HG03097 (cell line): ENCODE data around the gene OTUB2.
A peak's percentile ranks its signal among the peaks of the same experiment; 100 is the strongest.

Source experiments
- ATAC-seq: cut with Tn5 transposase; IDR thresholded peaks from one replicate; pipeline ENCODE4 v1.9.1; 2021; ENCODE audit not compliant: unreplicated experiment, low FRiP score

OTUB2 gene

DNA sequence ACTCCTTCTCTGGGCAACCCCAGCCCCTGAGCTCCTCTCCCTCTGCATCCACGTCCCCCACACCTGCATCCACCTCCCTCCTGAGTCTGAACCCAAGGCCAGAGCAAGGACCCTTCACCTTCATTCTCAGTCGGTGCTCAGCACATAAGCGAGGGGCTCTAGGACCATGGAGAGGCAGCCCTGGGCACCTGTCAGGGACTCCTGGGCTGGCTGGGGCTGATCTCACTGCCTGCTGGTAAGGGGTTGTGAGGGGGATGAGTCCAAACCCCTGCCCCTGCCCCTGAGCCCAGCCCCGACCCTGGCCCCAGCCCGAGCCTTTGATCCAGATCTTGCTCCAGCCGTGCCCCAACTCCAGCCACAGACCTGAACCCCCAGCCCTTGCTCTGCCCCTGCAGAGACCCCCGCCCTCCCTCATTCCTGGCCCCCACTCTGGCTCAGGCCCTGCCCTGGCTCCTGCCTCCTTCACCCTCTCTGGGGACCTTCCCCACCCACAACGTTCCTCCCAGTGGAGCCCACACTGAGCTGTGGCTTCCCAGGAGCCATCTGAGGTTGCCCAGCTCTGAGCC, 29.9 kb upstream of the OTUB2 start:
- no peak for ATAC-seq

DNA sequence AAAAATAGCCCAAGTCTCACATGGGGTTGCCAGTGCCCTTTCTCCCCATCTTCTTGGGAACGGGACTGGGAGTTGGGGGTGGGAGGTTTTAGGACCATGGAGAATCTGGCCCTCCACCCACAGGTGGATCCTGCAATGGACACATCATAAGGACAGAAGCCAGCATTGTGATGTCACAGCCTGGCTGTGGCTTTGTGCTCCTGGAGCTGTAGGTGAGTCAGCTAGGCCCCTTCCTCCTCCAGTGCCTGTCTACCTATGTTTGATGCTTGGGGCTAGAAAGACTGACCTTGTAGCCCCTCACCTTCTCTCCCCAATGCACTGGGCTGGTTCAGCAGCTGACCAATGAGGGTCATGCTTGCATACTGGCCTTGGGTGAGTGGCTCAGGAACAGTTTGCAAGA, 29.1 kb upstream of the OTUB2 start, which contains the start of gene CCDC197:
Gene CCDC197 (plus strand): TSS at position 220 of the 400 bp plus-strand sequence. CDS start 831 bp downstream, outside the sequence.
- ATAC-seq: no peak

DNA sequence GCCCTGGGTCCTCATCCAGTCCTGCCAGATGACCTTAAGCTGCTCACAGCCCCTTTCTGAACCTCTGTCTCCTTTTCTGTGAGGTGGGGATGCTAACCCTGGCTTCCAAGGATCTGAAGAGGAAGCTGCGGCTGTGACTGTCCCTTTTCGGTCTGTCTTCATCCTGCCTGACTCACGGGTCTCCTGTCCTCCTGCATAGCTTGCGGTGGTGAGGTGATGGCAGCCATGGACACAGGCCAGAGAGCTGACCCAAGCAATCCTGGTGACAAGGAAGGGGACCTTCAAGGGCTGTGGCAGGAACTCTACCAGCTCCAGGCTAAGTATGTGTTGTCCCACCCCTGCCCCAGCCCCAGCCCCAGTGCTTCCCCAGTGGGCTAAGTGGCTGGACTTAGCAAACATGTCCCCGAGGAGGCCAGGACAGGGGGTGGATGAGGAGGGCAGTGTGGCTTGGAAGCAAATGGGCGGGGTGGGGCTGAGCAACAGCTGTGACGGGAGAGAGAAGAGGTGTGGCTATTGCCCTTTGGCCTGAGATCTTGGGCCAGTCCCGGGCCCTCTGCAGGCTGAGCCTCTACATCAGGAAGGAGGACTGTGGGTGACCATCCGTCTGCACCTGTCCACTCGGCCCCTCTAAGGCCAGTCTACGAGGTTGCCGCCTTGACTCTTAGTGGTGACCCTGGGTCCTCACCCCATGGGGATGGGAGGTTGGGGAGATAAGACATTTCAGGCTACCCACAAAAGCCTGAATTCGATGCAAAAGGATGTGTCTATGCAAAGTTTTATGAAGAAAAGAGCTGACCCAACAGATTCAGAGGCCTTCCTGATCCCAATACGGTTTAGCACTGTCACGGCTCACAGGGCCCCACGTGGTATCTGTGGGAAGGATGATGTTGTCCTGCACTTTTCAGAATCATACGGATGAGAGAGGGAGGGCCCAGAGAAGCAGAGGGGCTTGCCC, 27.9 kb upstream of the OTUB2 start:
- no peak for ATAC-seq

DNA sequence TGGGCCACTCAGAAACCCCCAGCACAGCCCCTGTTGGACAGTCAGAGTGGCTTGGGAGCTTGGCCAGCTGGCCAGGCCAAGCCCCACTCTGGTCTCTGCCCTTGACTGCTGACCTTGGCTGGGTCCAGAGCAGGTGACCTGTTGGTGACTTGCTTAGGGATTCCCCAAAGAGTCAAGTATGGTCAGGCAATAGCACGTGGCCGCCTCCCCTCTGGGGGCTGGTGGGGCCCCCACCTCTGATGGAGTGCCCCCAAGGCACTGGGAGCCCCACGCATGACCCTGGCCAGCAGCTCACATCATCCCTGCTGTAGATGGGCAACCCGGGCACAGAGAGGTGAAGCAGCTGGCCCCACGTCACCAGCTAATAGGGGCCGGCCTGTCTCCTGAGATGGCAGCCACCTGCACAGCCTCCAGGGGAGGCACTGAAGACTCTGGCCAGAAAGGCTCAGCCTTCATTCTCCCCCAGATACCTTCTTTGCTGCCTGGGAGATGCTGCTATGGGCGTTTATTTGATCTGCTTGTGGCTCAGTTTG, 27.2 kb upstream of the OTUB2 start:
- no peak for ATAC-seq

DNA sequence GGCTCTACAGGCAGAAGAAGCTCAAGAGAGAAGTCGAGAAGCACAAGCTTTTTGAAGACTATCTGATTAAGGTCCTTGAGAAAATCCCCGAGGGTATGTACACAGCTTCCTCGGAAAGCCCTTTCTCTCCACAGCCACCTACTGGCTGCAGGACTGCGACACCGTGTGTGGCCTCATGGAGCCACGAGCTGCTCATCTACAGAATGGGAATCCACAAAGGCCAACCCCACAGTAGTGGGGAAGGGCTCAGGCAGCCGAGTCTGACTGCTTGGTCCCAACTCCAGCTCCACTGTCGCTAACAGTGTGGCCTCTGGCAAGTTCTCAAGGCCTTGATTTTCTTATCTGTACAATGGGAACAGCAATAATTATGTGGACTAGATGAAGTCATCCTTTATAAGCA, 26.6 kb upstream of the OTUB2 start:
- no peak for ATAC-seq

DNA sequence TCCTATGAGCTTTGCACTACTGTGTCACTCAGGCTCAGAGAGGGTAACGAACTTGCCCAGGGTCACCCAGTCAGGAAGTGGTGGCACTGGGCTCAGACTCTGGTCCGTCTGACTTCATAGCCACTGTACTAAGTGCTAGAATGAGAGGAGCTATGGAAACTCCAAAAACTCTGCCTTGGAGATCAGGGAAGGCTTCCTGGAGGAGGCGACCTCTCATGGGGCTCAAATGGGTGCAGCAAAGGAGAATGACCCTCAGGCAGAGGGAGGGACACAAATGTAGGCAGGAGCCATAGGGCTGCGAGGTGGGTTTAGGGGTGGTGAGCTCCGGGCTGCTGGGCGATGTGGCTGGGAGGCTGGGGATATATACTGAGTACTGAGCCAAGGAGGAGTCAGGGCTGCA, 25.9 kb upstream of the OTUB2 start:
- ATAC-seq: no peak

DNA sequence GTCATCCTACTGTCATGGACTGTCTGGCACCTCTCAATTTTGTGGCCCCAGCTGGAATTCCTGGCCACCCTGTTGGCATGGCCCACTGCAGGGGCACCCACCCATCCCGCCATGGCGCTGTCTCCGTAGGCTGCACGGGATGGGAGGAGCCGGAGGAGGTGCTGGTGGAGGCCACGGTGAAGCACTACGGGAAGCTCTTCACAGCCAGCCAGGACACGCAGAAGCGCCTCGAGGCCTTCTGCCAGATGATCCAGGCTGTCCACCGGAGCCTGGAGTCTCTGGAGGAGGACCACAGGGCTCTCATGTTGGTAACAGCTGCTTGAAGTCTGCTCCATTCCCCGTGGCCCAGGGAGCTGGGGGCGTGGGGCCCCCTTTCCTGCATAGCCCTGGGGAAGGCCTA, 25.1 kb upstream of the OTUB2 start:
- ATAC-seq: no peak

DNA sequence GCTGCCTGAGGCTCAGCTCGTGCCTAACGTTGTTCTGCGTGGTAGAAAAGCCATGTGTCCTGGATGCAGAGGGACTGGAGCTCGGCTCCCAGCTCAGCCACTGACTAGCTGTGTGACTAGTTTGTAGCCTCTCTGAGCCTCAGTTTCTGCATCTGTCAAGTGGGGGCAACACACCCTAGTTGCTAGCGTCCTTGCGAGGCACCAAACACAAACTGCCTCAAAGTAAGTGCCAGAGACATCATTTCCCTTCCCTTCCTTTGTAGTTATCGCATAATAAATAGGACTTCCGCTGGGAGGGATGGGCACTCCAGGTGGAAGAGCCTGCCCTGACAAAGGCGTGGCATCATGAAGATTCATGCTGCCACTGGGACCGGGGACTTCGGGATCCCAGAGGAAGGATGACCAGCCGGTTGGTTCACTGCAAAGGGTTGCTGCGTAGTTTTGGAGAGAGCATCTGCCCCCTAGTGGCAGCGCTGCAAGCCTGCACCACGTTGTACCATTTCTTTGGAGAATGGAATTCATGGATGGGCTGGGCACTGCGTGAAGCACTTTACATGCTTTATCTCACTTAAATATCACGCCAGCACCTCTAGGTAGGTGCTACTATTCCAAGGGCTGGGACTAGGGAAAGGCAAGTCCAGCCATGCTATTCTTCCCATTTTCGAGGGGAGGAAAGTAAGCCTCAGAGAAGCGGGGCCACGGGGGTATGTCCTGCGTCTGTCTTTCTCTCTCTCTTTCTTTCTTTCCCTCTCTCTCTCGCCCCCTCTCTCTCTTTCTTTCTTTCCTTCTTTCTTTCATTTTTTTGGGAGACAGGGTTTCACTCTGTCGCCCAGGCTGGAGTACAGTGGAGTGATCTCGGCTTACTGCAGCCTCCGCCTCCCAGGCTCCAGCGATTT, 24.4 kb upstream of the OTUB2 start:
- ATAC-seq: peak; percentile 66

DNA sequence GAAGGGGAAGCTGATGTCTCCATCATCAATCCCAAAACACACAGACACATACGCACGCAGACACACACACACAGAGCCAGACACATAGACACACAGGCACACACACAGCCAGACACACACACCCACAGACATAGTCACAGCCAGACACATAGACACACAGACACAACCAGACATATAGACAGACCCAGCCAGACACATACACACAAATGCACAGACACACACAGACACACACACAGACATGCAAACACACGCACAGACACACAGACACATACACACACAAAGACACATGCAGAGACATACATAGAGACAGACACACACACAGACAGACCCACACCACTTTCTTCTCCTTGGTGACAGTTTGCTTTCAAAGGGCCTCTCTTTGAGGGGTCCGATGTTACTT, 22.7 kb upstream of the OTUB2 start:
- ATAC-seq: no peak

DNA sequence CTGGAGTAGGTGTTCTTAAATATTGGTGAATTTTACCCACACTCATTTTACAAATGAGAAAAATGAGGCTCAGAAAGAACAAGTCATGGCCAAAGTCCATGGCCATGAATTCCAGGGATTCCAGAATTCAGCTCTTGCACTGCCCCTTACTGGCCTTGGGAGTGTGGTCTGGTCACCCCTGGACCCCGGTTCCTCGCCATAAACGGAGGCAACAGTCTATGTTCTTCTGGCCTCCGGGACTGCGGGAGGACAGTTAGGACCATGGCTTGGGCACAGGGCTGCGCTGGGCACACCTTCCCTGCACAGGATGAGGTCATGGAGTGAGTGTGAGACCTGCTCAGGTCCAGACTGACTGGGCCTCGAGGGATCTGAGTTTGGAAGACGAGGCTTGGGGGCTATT, 22.1 kb upstream of the OTUB2 start:
- ATAC-seq: no peak

DNA sequence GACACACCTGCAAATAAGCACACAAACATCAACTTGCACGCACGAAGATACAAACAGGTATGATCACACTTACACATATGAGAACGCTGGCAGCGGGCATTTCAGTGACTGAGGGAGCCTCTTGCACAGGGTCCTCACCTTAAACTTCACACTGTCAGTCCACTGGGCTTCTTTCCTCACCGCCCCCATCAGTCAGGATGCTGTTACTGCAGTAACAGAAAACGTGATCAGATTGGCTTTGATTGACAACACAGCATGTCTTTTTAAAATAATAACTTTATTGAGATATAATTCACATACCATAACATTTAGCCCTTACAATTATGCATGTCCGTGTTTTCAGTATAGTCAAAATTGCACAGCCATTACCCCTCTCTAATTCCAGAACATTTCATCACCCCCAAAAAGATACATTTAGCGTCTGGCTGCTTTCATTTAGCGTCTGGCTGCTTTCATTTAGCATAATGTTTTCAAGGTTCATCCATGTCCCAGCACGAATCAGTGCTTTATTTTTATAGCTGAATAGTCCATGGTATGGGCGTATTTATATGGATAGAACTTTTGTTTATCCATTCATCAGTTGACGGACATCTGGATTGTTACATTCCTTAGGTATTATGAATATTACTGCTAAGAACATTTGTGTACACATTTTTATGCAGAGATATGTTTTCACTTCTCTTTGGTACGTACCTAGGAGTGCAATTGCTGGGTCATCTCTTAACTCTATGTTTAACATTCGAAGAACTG, 20.6 kb upstream of the OTUB2 start:
- no peak for ATAC-seq

DNA sequence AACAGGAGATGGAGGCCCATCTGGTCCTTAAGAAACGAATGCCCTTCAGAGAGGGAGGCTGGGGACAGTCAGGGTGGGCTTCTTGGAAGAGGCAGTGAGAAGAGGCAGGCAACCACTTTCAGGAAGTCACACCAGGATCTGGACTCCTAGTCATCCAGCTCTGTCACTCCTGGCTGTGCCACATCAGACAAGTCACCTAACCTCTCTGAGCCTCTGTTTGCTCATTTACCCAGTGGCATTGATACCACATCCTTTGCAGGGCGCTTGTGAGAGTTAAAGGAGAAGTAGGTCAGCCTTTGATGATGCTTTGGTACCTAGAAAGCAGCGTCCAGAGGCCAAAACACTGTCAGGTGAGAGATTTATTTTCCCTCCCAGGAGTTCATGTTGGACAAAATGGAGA, 17.9 kb upstream of the OTUB2 start:
- no peak for ATAC-seq

DNA sequence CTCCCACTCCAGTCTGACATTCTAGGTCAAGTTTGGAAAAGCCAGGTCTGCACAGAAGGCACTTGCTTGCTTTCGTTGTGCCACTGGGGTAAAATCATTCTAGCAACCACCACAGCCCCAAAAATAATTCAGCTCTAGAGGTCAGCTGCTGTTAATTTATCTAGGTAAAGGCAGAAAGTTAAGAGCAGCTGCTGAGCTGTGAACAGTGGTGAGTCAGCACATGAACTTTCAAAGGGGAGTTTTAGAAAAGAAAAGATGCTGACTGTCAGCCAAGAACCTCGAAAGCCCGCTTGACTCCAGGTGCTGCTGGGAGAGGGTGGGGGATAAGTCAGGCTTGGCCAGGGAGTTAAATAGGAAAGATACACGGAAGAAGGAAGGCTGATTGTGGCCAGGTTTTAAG, 16.4 kb upstream of the OTUB2 start:
- ATAC-seq: no peak

DNA sequence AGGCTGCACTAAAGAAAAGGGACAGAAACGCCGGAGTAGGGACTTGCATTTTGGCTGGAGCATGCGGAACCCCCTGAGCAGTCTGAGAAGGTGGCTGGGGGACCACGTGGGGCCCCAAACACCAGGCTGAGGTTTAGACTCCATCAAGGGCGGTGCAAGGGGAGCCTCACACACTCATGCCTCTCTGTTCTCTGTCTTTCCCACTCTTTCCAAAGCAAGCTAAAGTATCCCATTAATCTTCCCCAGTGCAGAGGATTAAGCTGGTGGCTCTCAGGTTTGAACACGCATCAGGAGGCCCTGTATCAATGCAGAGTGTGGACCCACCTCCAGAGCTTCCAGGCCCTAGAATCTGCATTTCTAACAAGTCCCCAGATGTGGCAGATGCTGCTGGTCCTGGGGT, 15.5 kb upstream of the OTUB2 start:
- ATAC-seq: no peak

DNA sequence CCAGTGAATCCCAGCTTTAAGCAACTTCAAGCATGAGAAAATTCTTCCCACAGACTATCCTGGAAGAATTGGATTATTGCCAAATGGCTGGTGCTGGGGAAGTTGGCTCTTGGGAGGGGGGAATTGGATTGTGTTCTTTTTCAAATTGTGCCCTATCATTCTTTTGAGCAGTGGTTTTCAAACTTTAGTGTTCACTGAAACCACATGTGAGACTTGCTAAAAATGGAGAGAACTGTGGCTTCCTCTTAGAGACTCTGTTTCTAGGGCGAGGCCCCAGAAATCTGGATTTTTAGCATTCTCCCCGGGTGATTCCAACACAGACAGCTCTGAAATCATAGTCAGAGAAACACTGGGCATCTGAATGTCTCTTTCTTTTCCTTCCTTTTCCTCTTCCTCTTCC, 14.3 kb upstream of the OTUB2 start:
- ATAC-seq: no peak

DNA sequence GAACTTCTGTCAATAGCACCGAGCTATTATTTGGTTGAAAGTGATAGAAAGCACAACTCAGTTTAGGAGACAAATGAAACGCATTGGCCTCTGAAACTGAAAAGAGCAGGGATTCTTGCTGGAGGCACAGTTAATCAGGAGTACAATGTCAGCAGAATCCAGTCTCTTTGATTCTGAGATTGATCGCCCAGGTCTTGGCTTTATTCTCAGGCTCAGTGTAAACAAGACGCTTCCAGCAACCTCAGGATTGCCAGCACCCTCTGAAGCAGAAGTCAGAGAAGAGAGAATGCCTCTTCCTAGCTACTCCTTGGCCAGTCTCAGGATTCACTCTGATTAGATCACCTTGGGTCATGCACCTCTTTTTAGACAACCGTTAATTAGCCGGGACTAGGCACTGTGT, 11.8 kb upstream of the OTUB2 start:
- no peak for ATAC-seq

DNA sequence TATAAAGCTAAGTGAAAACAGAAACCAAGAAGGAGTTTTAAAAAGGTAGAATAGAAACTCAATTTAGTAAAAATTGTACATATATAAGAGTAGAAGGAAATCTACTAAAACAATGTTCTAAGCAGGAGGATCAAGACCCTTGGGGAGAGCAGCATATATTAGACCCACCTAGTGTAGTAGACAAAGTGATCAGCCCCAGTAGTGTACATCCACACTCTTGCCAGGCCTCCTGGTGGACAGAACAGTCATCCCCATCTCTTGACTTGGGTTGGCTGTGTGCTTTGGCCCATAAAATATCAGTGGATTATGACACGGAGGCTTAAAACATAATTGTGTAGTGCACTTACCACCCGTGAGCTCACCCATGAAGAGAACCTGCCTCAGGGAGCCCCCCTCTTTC, 10.9 kb upstream of the OTUB2 start:
- no peak for ATAC-seq

DNA sequence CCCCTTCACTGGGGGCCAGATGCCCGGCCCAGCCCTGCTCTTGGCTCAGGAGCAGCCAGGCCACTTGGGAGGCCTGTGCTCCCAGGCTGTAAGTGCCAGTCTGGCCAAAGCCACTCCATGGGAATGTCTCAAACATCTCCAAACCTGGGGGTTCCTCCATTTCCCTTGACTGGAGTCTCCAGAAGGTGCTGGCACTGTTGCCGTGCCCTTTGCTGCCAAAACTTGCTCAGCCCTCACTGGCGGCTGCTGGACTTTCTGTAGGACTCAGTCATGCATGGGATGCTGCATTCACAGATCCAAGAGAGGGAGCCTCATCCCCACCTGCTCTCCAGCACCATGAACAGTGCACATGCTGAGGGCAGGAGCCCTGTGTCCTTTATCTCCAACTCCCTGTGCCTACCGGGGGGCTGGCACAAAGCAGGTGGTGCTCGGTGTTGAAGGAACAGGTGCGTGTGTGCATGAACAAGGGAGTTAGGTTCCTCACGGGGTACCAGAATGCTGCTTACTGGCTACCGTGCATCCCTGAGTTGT, 9.6 kb upstream of the OTUB2 start:
- ATAC-seq: no peak

DNA sequence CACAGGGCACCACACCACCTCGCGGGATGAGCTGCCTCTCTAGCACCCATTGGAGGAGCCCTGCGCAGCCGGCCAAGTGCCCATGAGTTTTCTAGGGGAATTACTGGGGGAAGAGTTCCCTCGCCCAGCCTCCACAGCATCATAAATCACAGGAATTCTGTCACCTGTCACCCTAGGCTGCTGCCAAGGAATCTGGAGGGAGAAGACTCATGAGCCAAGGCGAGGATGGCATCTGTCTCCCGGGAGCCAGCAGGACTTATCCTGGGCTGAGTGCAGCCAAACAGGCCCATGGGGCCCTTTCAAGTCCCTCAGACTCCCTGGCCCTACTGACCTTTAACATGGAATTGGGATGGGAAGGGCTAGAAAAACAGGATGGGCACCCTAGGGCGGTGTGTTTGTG, 7.8 kb upstream of the OTUB2 start:
- no peak for ATAC-seq

DNA sequence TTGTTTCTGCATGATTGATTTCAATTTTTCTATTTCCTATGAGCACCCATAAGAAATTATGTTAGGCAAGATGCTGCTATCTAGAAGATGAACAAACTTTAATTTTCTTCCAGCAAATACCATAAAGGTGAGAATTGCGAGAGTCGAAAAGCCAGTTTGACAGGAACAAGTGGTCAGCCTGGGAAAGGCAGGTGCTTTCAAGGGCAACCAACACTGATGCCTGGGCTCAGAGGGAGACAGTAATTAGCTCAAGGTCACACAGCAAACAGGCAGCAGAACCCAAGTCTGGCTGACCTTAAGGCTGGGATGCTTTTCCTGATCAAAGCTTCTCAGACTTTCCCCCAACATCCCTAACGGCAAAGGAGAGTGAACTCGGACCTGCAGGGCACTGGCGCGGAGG, 6.8 kb upstream of the OTUB2 start:
- no peak for ATAC-seq
